GM18909 (cell line): ENCODE measurements around the gene PPP4R1.
"Not testable (repeated sequence)": the region's sequence is repeated elsewhere in the genome, so short reads cannot be mapped to it uniquely, and the experiment has no call there.

Experiments used
- ATAC-seq: cut with Tn5 transposase; IDR thresholded peaks from one replicate; pipeline ENCODE4 v1.9.1; 2021; ENCODE audit warnings: mild to moderate bottlenecking; ENCODE audit not compliant: unreplicated experiment, poor library complexity

Gene PPP4R1

GRCh38 chr18:9631814-9632496 is 17.6 kb upstream of the PPP4R1 start:
- ATAC-seq: no peak

GRCh38 chr18:9630444-9630843 is 16.1 kb upstream of the PPP4R1 start:
- no peak for ATAC-seq

GRCh38 chr18:9629709-9630108 is 15.3 kb upstream of the PPP4R1 start:
- no peak for ATAC-seq

GRCh38 chr18:9628984-9629383 is 14.6 kb upstream of the PPP4R1 start:
- no peak for ATAC-seq

- ATAC-seq: no peak
These were observed 13.3 kb upstream of the PPP4R1 start for GRCh38 chr18:9627642-9628041.

GRCh38 chr18:9619990-9620389 is 5.6 kb upstream of the PPP4R1 start:
- no peak for ATAC-seq

GRCh38 chr18:9619545-9619944 is 5.2 kb upstream of the PPP4R1 start:
- no peak for ATAC-seq

- ATAC-seq: no peak
These were observed 4.7 kb upstream of the PPP4R1 start for GRCh38 chr18:9619056-9619455.

- ATAC-seq: no peak
These were observed 2.7 kb upstream of the PPP4R1 start for GRCh38 chr18:9617006-9617542.

GRCh38 chr18:9616049-9616448 is 1.7 kb upstream of the PPP4R1 start:
- ATAC-seq: no peak

- no peak for ATAC-seq
These were observed 980 bp upstream of the PPP4R1 start for GRCh38 chr18:9615280-9615797.

- peak; percentile 43 for ATAC-seq
These were observed 584 bp downstream of the PPP4R1 start for GRCh38 chr18:9613550-9614400.

- ATAC-seq: no peak
These were observed 1.4 kb downstream of the PPP4R1 start for GRCh38 chr18:9612977-9613376.

GRCh38 chr18:9612215-9612830 is 2.0 kb downstream of the PPP4R1 start:
- peak; percentile 32 for ATAC-seq

- ATAC-seq: no peak
These were observed 5.2 kb downstream of the PPP4R1 start for GRCh38 chr18:9609190-9609589.

GRCh38 chr18:9608728-9609127 is 5.6 kb downstream of the PPP4R1 start:
- no peak for ATAC-seq

GRCh38 chr18:9608298-9608697 is 6.1 kb downstream of the PPP4R1 start:
- ATAC-seq: no peak

GRCh38 chr18:9607111-9607510 is 7.2 kb downstream of the PPP4R1 start:
- ATAC-seq: not testable (repeated sequence)

- no peak for ATAC-seq
These were observed 8.3 kb downstream of the PPP4R1 start for GRCh38 chr18:9606039-9606438.

- no peak for ATAC-seq
These were observed 10.0 kb downstream of the PPP4R1 start for GRCh38 chr18:9604348-9604747.

GRCh38 chr18:9599328-9599727 is 15.0 kb downstream of the PPP4R1 start:
- no peak for ATAC-seq
